HT1080 (cell line): ENCODE results near the gene ACSS3. TPM values are rescaled to one million over a fixed set of nuclear protein-coding genes. Genes with fewer than 3 reads are reported as not detected.
"Not testable (repeated sequence)": the region's sequence is repeated elsewhere in the genome, so short reads cannot be mapped to it uniquely, and the experiment has no call there.

ENCODE experiments used
- DNase-seq: peaks from one replicate; pipeline ENCODE4 v3.0.0-alpha.2; 2015; ENCODE audit warnings: low read depth
- total RNA-seq: library from RNA; depleted of rRNA; stranded (reverse); fragments of >200 nt; shearing (Covaris generic); gene quantifications from 2 replicates; pipeline ENCODE4 v1.2.3, GENCODE V29; 2014

The ACSS3 gene
- total RNA-seq, 1 experiment from 2014 or later = not detected

GRCh38 chr12:81164827-81165226 lies 86.9 kb downstream of the ACSS3 start:
- DNase-seq = no peak

DNA sequence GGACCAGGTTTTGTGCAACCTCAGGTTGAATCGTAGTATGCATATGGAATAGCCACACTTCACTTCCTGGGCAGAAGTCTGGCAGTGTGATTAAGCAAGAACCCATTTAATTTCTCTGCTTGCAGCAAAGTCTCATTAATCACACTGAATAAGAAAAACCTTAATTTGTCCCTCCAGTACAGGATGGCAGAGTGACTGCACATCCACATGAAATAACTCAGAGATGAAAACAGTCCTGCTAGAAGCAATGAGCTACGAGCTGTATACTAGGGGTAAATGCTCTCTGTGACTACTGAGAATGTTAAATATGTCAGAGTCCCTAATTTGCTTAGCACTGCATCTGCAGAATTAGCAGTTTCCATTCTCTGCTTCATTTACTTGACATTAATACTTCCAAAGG lies 88.9 kb downstream of the ACSS3 start:
- no peak for DNase-seq

GRCh38 chr12:81167694-81168093 lies 89.8 kb downstream of the ACSS3 start:
- peak; percentile 72 for DNase-seq

DNA sequence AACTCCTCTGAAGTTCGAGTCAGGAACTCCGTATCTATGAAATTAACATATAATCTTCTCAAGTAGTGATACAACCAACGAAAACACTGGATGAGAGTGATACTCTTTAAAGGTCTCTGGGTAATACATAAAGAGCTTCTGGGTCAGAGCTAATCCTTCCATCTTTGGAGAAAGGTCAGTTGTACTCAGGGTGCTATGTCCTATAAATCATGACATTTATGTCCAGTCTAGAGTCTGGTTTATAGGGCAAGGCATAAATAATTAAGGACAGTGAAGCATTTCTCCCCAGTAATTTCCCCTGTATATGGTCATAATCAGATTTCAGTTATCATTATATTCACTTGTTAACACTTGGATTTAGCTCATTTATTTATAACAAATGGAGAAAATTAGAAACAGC lies 90.6 kb downstream of the ACSS3 start:
- no peak for DNase-seq

DNA sequence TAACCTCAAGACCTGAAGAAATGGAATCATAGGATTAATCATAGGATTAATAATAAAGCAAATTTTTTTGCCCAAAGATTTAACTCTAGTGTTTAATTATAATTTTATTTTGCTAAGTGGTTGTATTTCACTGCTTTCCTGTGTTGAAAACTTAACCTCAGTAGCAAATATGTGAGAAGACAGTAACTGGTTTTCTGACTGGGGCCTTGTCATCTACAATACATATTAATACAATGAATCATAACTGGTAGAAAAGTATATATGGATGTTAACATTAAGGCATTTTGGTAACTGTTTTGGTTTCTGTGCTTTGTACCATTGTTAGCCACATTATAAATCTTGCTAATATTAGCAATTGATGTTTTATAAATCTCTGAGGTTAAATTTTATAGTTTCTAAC lies 92.2 kb downstream of the ACSS3 start:
- DNase-seq = peak; percentile 10

- no peak for DNase-seq
These were observed 95.0 kb downstream of the ACSS3 start for GRCh38 chr12:81172851-81173250.

DNA sequence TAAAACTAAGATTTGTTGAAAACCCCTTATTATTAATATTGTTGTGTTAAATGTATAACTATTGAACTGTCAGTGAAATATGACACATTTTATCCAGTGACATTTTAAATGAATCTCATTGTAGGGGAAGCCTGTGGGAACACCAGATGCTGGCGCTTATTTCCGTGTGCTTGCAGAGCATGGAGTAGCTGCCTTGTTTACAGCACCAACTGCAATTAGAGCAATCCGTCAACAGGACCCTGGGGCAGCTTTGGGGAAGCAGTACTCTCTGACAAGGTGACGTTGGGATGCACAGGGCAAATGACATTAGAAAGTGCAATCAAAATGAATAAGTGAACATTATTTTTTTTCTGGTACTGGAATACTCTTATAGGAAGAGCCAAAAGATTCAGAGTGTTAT lies 96.8 kb downstream of the ACSS3 start:
- no peak for DNase-seq

DNA sequence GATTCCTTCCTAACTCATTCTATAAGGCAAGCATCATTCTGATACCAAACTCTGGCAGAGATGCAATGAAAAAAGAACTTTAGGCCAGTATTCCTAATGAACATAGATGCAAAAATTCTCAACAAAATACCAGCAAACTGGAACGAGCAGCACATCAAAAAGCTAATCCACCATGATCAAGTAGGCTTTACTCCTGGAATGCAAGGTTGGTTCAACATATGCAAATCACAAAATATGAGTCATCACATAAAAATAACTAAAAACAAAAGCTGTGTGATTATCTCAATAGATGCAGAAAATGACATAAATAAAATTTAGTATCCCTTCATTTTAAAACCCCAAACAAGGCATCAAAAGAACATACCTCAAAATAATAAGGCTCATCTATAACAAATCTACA lies 98.9 kb downstream of the ACSS3 start:
- DNase-seq = no peak

DNA sequence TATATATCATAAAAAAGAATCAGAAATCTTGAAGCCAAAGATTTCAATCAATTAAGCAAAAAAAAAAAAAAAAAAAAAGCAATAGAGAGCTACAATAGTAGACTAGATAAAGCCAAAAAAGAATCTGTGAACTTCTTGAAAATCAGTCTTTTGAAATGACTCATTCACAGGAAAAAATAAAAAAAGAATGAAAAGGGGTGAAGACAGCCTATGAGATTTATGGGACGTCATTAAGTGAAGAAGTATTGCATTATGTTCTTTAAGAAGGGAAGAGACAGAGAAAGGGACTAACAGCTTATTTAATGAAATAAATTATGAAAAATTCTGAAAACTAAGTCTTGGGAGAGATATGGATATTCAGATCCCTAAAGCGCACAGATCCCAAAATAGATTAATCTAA lies 103.8 kb downstream of the ACSS3 start:
- no peak for DNase-seq

DNA sequence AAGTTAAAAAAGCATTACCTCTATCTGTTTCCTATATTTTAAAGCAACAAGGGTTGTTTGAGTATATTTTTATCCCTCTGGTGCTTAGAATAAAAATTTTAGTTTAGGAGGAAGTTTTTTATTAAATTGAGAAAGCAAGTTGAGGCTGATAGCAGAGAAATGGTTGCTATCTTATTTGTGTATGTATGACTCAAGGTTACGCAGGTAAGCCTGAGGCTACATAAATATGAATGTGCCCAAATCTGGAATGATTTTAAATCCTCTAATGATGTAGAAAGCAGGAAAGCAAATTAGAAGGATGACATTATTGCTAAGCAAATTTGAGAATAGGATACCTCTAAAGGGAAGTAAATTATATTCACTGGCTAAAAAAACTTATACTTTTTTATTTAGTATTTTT lies 109.8 kb downstream of the ACSS3 start:
- DNase-seq = no peak

DNA sequence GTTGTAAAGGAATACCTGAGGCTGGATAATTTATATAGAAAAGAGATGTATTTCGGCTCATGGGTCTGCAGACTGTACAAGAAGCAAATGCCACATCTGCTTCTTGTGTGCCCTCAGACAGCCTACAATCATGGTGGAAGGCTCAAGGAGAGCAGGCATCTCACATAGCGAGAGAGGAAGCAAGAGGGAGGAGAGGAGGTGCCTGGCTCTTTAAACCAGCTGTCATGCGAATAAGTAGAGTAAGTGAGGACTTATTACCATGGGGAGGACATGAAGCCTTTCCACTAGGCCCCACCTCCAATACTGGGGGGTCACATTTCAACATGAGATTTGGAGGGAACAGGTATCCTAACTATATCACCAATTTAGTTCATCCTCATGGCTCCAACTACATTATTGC lies 118.7 kb downstream of the ACSS3 start:
- DNase-seq = no peak

DNA sequence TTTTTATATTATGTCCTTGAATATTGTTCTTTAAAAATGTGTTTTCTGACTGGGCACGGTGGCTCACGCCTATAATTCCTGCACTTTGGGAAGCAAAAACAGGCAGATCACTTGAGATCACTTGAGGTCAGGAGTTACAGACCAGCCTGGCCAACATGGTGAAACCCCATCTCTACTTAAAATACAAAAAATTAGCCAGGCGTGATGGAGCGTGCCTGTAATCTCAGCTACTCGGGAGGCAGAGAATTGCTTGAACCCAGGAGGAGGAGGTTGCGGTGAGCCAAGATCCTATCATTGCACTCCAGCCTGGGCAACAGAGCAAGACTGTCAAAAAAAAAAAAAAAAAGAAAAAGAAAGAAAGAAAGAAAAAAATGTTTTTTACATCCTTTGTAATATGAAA lies 122.7 kb downstream of the ACSS3 start:
- DNase-seq = not testable (repeated sequence)

GRCh38 chr12:81203671-81204204 lies 125.9 kb downstream of the ACSS3 start:
- no peak for DNase-seq

DNA sequence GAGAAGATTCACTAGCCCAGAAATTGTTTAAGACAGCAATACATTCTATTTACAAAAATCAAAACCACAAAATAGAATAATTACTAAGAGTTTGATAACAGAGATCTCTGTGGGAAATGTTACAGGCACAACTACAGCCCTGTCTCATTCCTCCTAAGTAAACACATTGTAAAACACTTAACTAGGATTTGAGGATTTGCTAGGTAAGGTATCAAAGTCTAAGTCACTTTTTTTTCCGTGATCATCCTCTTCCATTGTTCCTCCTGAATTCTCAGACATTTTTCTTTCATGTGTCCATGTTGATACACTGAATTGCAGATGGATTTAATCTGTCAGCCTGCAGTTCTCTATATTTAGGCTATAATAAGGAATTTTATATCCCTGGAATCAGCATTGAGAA lies 127.5 kb downstream of the ACSS3 start:
- DNase-seq = no peak

GRCh38 chr12:81206429-81206828 lies 128.6 kb downstream of the ACSS3 start:
- no peak for DNase-seq

DNA sequence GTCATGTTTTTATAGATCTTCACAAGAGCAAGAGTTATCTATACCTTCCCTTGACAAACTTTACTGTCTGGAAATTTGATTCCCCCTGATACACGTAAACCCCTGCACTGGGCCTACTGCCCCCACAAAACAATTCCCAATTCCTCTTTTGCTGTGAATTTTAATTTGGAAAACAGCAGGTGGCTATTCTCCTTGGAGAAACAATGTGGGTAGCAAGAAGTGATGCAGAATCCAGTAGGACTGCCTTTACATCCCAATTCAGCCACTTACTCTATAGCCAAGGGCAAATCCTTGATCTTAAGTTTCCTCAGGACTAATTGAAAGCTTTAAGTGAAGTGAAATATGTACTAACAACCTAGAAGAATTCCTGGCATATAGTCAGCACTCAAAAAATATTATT lies 129.3 kb downstream of the ACSS3 start:
- no peak for DNase-seq

DNA sequence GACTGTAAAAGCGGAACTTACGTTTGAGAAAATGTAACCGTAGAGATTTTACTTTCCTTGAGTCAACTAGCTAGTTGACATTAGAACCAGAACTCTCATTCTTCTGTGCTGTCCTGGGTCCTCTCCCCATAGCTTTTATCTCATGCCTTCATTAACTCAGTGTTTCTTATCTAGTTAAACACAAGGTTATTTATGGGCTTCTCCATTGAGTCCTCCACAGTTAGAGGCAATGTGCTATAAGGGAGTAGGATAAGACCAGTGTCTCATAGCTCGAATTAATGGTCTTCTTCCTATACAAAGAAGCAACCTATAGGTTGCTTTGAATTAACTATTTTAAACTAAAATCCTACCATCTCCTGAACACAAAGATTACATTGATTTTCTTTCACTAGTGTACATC lies 129.8 kb downstream of the ACSS3 start:
- DNase-seq = no peak

GRCh38 chr12:81208187-81208911 lies 130.5 kb downstream of the ACSS3 start:
- DNase-seq = peak; percentile 14

- DNase-seq = no peak
These were observed 131.1 kb downstream of the ACSS3 start for GRCh38 chr12:81209012-81209411.

- peak; percentile 87 for DNase-seq
These were observed 131.9 kb downstream of the ACSS3 start for GRCh38 chr12:81209772-81210225.

DNA sequence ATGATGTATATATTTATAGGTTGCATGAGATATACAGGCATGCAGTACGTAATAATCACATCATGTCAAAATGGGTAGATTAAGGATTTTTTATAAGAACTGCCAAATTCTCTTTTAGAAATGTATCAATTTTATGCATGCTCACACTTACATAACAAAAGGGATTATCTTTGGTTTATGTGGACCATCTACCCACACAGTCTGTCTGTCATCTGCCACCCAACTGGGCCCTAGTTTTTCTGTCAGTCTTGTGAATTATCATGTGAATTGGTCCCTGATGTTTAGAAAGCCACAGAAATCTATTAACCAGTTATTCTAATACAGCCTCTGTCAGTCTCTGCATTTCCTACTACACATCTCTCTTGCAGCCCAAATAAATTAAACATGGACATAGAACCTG lies 133.4 kb downstream of the ACSS3 start:
- DNase-seq = no peak

- DNase-seq = no peak
These were observed 135.3 kb downstream of the ACSS3 start for GRCh38 chr12:81212996-81213696.

- no peak for DNase-seq
These were observed 138.9 kb downstream of the ACSS3 start for GRCh38 chr12:81216739-81217138.
